GM18858 (cell line): ENCODE measurements around the gene CPEB3.
"Not testable (repeated sequence)": the region's sequence is repeated elsewhere in the genome, so short reads cannot be mapped to it uniquely, and the experiment has no call there.

Experiments used
- ATAC-seq: cut with Tn5 transposase; IDR thresholded peaks from one replicate; pipeline ENCODE4 v1.9.1; 2021; ENCODE audit not compliant: unreplicated experiment

The CPEB3 gene

GRCh38 chr10:92290837-92291615 is at the start of gene CPEB3, which contains the start of gene MARCHF5:
CPEB3 (minus strand) TSS chr10:92291078; CDS start chr10:92240350, 50,728 bp downstream.
MARCHF5 (plus strand) TSS chr10:92291167; CDS start chr10:92291495, 328 bp downstream.
- ATAC-seq, result peak; percentile 97

GRCh38 chr10:92329927-92330326 is 39.0 kb upstream of the CPEB3 start:
- not testable (repeated sequence) for ATAC-seq

- no peak for ATAC-seq
Measured at GRCh38 chr10:92328993-92329392, 38.1 kb upstream of the CPEB3 start.

- ATAC-seq, result no peak
Measured at GRCh38 chr10:92327445-92328433, 36.9 kb upstream of the CPEB3 start.

GRCh38 chr10:92323079-92323478 is 32.2 kb upstream of the CPEB3 start:
- no peak for ATAC-seq

GRCh38 chr10:92316610-92317009 is 25.7 kb upstream of the CPEB3 start:
- ATAC-seq, result no peak

GRCh38 chr10:92313750-92314149 is 22.9 kb upstream of the CPEB3 start:
- ATAC-seq, result no peak

GRCh38 chr10:92309272-92309671 is 18.4 kb upstream of the CPEB3 start:
- no peak for ATAC-seq

GRCh38 chr10:92305133-92306072 is 14.5 kb upstream of the CPEB3 start:
- no peak for ATAC-seq

- ATAC-seq, result no peak
Measured at GRCh38 chr10:92304061-92304460, 13.2 kb upstream of the CPEB3 start.

GRCh38 chr10:92303096-92303495 is 12.2 kb upstream of the CPEB3 start:
- no peak for ATAC-seq

- no peak for ATAC-seq
Measured at GRCh38 chr10:92298487-92298886, 7.6 kb upstream of the CPEB3 start.

- no peak for ATAC-seq
Measured at GRCh38 chr10:92291921-92292845, 1.3 kb upstream of the CPEB3 start.

GRCh38 chr10:92291616-92291865 is 663 bp upstream of the CPEB3 start:
- no peak for ATAC-seq

- no peak for ATAC-seq
Measured at GRCh38 chr10:92290076-92290836, 622 bp downstream of the CPEB3 start.

GRCh38 chr10:92284112-92284704 is 6.7 kb downstream of the CPEB3 start:
- ATAC-seq, result no peak

- no peak for ATAC-seq
Measured at GRCh38 chr10:92278996-92279696, 11.7 kb downstream of the CPEB3 start.

GRCh38 chr10:92274071-92274470 is 16.8 kb downstream of the CPEB3 start:
- ATAC-seq, result no peak
